C1 segment of cervical spinal cord (tissue), 14 donors: ENCODE data around the gene ASB3.

ENCODE experiments used
- DNase-seq, 14 donors: peaks; one replicate each; lab custom pipeline; 2025; lab: John Stamatoyannopoulos, UW

ASB3 gene

DNA sequence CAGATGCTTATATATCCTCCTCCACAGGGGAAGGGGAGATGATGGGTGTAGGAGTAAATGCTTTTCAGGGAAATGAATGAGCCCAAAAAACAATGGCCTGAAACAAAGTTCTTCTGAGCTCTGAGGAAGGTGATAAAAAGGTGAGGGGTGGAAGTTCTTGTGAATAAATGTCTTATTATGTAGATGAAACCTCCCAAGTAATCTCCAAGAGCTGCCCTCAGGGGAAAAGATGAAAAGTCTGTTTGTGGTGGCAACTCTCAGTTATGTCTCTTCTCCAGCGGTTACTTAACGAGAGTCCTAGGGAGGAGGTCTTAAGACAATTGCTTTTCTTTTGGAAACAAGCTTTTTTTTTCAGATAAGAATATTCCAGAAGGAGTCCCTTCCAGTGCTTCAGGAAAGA lies 134.6 kb downstream of the ASB3 start:
- no peak for DNase-seq

DNA sequence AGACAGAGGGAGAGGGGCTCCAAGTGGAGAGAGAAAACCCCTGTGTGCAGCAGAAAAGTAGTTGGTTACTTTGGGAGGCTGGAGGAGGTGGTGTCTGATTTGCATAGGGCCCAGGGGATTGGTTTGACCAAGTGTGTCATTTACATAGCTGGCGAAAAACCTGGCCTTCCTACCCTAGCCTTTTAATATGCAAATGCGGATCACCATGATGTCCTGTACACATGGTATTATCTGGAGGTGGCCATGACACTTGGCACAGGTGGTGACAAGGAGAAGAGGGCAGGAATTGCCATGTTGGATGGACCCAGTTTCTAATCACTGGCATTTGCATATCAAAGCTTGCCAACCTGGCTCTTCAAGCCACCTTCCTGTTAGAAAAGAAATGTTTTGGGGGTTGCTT lies 140.0 kb downstream of the ASB3 start:
- no peak for DNase-seq

DNA sequence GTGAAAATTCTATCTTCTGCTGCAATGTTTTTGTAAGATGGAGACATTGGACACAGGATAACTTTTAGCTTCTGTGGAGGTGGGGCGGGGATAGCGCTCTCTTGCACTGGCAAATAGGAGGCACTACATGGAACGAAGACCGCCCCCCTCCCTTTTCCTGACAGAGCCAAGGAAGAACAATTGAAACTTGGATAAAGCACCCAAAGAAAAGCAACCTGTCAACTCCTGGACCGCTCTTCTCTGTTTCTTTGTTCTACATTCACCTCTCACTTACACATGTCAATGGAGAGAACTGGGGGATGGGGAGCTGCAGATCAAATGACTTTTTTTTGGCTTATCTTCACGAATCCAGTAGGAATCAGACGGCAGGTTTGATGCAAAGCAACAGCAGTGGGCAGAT lies 145.5 kb downstream of the ASB3 start:
- DNase-seq, result no peak

DNA sequence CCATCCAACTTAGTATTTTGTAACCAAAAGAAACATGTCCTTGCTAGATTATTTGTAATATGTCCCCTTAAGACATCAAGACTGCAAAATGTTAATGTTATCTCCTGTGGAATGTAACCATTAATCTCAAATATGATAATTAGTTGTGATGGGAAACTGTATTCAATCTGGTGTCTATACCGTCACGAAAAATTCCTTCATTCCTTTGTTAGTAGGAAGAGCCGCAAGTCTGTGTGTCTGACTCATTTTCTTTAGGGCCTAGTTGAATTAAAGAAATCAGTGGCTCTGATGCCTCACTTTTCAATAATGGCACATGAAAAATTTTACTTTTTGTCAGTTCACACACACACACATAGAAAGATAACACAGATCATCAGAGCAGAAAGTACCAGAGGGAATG lies 146.3 kb downstream of the ASB3 start:
- DNase-seq, result no peak

DNA sequence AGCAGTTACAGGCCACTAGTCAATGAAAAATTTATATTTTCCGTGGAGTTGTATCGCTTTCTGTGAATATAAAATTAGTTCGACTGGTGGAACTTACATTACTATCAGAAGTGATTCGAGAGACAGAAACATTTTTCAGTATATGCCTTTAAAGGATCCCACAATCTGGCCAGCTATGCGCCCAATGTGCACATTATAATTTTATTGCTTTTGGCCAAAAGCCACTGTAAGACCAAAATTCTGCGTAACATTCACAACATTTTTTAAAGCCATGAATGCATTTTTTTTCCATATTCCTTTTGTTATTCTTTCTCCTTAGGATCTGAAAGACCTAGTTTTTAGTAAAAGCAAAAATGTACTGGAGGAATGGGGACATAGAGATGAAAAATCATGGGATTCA lies 150.2 kb downstream of the ASB3 start:
- DNase-seq, result no peak

DNA sequence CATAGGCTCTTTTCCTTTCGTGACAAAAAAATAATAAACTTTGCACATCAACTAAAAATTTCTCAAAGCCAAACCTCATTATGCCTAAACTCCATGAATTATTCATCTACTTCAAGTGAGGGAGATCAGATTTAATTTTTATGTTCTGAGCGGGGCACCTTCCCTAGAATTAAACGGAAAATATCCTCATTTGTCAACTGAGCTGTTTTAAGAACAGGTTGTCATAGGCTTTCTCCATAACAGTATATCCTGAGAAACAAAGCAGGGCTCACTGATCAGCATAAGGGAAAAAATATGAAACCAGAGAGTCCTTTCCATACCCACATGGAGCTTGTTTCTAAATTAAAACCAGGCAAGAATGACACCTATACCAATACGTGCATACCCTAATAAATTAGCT lies 150.6 kb downstream of the ASB3 start:
- no peak for DNase-seq

DNA sequence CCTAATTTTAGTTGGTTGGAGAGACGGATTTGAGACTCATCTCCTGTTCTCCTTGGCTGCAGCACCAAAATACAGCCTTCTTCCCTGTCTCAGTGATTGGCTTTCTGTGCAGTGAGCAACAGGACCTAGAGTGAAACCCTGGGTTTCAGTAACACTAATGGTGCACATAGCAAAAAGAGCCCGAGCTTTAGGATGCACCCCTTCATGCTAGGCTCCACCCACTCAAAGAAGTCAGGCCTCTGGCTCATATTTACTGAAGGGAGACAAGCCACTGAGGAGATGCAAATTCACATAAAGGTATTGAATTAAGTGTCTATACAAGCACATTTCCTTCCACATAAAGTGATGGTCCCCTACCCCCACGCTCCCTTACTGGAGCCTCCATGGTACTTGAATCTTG lies 151.1 kb downstream of the ASB3 start:
- no peak for DNase-seq

DNA sequence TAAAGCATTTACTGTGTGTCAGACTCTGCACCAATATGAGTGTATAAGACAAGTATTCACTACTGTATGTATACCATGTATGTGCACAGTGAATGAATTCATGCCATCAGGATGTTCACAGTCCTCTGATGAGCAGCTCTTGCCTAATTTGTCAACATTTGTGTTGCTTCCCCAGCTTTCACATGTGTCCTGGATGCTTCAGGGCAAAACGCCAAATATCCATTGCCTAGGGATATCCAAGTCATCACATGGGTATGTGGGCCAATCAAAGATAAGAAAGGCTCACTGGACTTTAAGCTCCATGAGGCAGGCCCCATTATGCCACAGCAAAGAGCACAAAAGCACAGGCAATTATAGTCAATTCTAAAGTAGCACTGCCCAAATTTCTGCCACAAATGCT lies 153.3 kb downstream of the ASB3 start:
- DNase-seq, result no peak

DNA sequence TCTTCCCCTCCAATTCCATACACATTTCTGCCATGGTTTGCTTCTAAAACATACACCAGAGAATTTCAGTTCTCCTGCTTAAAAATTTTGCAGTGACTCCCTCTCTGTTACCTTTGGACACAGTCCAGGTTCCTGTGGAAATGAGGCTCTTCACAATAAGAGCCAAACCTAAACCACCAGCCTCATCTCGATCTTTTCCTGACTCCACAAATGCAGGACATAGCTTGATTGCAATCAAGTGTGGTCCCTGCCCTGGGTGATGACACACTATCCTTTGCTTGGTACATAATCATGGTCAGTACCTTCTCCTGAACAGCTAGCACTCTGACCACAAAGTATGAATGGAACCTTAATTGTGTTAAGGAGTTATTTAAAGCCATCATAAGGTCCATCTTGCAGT lies 154.0 kb downstream of the ASB3 start:
- no peak for DNase-seq

DNA sequence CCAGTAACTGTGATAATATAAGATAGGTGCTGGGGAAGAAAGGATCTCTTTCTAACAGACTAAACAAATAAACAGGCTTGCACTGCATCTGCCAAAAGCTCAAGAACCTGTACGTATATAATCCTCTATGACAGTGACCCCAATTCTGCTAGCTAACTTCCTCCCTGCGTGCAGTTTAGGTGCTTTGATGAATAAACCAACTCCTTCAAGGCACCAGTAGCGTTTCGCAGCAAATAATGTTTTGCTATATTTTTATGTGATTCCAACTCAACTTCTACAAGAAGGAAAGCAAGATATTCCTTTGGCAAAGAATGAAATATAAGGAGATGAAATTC lies 154.7 kb downstream of the ASB3 start:
- DNase-seq, result no peak

DNA sequence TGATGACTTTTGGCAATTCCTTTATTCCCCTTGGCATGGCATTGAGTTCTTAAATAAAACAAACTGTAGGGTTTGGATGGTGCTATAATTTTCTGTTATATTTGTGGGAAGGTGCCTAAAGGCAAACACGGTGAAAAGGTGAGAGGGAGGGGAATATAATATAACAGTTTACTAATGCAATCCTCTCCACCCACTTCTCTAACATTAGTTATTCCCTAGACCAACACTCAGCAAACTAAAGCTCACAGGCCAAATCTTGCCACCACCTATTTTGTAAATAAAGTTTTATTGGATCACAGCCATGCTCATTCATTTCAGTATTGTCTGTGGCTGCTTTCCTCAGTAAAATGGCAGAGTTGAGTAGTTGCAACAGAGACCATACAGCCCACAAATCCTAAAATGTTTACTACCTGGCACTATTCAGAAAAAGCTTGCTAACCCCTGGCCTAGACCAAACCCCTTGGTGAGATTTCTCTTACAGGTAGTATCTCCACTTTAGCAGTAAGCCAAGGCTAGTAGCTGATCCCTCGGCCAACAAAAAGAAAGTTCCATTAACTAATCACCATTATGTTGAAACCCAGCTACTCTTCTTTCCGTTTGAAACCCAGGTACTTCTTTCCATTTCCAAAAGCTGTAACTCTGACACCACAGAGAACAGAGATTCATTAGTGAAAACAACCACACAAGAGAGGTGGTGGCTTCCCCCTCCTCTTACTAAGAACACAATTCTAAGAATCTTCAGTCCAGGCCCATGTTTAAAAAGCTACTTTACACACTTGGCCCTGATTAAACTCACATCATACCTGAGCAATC lies 155.2 kb downstream of the ASB3 start:
- DNase-seq, result no peak

DNA sequence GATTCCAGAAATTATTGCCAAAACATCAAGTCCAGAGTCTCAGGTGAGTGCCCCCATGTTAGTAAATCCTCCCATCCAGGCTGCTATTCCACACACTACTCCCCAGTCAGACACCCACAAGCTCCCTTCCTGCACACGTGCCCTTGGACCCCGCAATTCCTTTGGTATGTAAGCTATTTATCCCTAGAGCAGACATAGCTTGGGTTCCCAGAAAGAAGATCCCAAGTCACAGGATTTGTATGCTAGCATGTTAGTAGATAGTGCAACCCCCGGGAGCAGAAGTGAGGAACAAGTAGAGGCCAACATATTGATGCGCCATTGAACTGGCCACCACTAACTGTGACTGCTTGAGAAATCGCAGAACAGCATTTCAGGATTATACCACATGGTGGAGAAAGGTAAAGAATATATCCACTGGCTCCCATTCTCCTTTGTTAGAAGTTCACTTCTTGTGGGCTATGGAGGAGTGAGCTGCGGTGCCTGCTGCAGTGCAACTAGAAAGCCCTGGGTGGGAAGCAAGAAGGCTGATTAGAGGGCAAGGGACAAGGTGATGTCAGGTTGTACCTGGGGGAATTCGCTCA lies 156.6 kb downstream of the ASB3 start:
- DNase-seq, result no peak

DNA sequence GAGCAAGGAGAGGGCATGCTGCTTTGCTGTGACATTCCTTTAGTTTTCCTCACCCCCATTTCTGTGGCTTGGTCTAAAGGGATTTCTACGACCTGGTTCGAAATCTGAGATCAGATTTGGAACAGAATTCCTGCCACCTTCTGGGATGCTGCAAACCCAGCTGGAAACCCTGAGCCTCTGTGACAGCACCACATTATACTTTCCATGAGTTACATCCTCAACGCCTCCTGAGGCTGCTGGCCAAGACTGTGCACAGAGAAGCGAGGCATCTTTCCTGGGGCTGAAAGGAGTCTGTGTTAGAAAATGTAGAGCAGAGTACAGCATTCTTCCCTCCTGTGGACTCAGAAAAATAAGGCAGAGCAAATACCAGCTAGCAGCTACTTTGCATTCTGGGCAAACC lies 157.3 kb downstream of the ASB3 start:
- peak in 3 of 14 donors; percentile 2 to 11 (median 6) for DNase-seq

DNA sequence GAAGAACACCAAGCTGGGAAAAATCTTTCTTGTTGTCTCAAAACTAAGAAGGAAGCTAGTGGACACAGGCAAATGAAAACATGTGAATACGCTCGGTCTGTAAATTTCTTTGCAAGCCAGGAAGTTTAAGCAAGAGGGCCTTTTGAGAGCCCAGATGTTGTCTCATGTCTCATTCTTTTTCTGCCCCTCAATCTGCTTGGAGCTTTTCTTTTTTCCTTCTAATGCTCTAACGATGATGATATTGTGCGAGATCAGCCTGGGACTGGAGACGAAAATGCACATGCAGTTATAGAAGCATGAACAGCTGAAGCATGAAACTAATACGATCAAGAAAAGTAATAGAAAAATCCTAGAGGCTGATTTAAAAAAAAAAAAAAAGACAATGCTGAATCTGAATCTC lies 157.8 kb downstream of the ASB3 start:
- DNase-seq, result no peak

DNA sequence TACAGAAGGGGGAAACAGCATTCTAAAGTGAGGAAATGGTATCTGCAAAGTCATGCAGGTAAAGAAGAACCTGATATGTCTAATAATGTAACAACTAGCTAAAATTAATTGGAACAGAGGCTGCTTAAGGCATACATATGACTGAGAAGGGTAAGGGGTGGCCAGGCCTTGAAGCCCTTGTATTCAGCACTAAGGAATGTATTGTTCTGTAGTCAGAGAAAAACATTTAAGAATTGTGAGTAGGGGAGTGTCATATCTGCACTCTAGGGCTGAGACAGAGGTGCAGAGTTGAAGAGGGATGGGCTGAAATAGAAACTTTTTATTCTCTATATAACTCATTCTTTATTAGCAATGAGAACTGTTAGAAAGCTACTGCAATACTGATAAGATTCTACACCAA lies 164.6 kb downstream of the ASB3 start:
- DNase-seq, result no peak

DNA sequence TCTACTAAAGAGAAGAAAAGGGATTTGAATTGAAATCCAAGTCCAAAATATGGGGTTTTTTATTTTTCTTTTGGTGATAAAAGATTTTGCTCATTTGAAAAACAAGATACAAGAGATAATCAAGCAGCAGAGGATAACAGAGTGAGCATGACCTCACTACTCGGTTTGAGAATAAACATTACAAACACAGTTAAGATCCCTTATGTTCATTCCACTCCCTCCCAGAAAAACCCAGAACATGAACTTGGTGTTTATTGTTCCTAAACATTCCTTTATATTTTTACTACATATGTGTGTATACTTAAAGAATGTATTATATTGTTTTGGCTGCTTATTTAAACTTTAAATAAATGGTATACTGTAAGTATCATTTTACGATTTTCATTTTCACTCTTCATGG lies 165.8 kb downstream of the ASB3 start:
- no peak for DNase-seq
